ENCODE data around the gene BASP1. TPM values are rescaled to one million over a fixed set of nuclear protein-coding genes. Genes with fewer than 3 reads are reported as not detected.

The BASP1 gene
- total and polyA plus RNA-seq, 12 donors, result 7.0 to 24.9 (median 12.7) TPM

DNA sequence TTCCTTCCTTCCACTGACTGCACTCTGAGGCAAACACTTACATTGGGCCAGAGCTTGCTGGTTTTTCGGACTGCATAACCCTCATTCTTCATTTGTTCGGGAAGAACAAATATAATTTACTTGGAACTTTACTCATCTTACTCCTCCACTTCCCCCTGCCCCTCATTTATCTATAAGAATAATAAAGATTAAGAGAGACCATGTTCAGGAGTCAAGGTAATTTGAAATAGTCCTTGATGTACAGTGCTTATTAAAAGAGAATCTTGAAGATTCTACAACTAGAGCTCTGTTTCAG is 65.6 kb downstream of the BASP1 start:
- Histone ChIP-seq H3K4me3 (no peak overlapping the region), H3K9me3 (replicated peaks in 1 of 3) (no peaks in the 10 kb centered on the region), H3K27me3 (no peaks in the 10 kb centered on the region), H3K4me1 (replicated peaks in 1 of 2) (no peaks in the 10 kb centered on the region), H3K36me3 (replicated peaks in 1 of 2) (no peaks in the 10 kb centered on the region), H3K27ac (no peak overlapping the region)
- 46 to 66% (median 58%) methylated on average over 2 of the region's 2 CpGs for WGBS, 4 donors
- TF ChIP-seq POLR2A (IDR thresholded peaks at IDR 0.05) (no peak), CTCF (IDR thresholded peaks at IDR 0.05) (no peak)
- no peak for DNase-seq
- intact Hi-C loops (cut with DNase I), result no loop called here

DNA sequence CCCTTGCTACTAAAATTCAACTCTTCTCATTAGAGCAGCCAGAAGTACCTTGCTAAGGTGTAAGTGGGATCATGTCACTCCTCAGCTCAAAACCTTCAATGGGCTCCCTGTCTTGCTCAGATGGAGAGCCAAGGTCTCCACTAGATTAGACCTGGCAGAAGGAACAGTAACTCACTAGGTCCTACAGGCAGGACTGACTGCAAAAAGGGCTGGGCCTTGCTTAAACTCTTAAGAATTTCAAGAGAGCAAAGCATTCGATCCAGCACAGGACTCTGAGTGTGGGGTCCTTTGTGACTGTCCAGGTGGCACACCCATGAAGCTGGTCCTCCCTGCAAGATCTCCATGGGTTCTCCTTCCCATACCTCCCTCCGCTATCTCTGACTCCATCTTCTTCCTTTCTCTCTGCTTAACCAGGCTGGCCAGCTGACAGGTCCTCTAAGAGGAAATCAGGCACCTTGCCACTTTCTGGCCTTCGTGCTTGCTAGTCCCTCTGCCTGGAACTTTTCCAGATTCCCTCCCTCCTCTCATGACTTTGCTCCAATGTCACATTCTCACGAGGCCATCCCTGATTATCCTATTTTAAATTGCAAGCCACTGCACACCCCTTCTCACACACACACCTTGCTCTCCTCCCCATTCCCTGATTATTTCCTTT is 70.2 kb downstream of the BASP1 start:
- Histone ChIP-seq H3K36me3 (replicated peaks in 1 of 2) (no peaks in the 10 kb centered on the region), H3K27ac (no peak overlapping the region), H3K27me3 (no peaks in the 10 kb centered on the region), H3K9me3 (replicated peaks in 1 of 3) (no peaks in the 10 kb centered on the region), H3K4me3 (no peak overlapping the region), H3K4me1 (replicated peaks in 1 of 2) (no peaks in the 10 kb centered on the region)
- TF ChIP-seq POLR2A (IDR thresholded peaks at IDR 0.05) (no peak), CTCF (IDR thresholded peaks at IDR 0.05) (no peak)
- intact Hi-C loops (cut with DNase I), result no loop called here
- WGBS, 4 donors, result 60 to 66% (median 64%) methylated on average over 4 of the region's 4 CpGs
- no peak for DNase-seq

- DNase-seq, result no peak
- Histone ChIP-seq H3K27me3 (no peaks in the 10 kb centered on the region), H3K4me3 (no peak overlapping the region), H3K36me3 (replicated peaks in 1 of 2) (no peaks in the 10 kb centered on the region), H3K9me3 (replicated peaks in 1 of 3) (no peaks in the 10 kb centered on the region), H3K27ac (no peak overlapping the region), H3K4me1 (replicated peaks in 1 of 2) (no peaks in the 10 kb centered on the region)
- WGBS, 4 donors, result 83 to 91% (median 89%) methylated on average over 3 of the region's 3 CpGs
- intact Hi-C loops (cut with DNase I), result no loop called here
- TF ChIP-seq CTCF (IDR thresholded peaks at IDR 0.05) (no peak), POLR2A (IDR thresholded peaks at IDR 0.05) (no peak)
These were observed 71.1 kb downstream of the BASP1 start for GRCh38 chr5:17288570-17288969.

DNA sequence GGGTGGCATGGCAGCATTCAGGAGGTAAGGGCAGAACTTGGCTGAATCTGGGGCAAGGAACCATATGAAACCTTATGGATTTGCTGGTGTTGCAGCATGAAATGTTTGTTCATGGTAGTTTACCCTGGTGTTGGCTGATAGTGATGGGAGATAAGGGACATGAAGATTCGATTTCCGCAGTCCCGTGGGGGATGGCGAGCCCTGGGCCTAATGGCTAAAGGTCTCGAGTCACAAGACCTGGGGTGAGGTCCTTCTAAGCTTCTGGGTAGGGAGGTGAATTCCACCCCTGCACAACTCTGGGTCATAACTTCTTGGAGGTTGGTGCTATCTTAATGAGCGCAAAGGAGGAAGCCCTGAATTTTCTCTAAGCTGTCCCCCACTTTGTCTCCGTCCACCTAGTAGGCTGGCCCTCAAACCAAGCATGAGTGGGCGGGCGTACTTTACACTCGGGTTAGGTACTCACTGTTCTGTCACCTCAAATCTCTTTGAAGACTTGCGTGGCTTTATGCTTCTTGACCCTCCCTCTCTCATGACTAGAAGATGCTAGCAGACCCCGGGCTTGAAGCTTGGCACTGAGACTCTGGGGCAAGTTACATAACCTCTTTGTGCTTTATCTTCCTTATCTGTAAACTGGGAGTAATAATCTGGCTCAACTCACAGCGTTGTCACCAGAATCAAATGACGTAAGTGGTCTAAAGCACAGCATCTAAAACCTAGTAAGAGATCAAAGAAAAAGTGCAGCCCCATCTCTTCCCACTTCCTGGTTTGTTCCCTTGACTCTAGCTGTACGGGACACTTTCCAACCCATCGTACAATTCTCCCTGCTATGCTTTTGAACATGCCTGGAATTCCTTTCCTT is 72.5 kb downstream of the BASP1 start:
- Histone ChIP-seq H3K36me3 (replicated peaks in 1 of 2) (no peaks in the 10 kb centered on the region), H3K4me3 (no peak overlapping the region), H3K27me3 (no peaks in the 10 kb centered on the region), H3K4me1 (replicated peaks in 1 of 2) (no peaks in the 10 kb centered on the region), H3K27ac (no peak overlapping the region), H3K9me3 (replicated peaks in 1 of 3) (no peaks in the 10 kb centered on the region)
- DNase-seq, result no peak
- intact Hi-C loops (cut with DNase I), result no loop called here
- WGBS, 4 donors, result 70 to 84% (median 75%) methylated on average over 16 of the region's 16 CpGs
- TF ChIP-seq POLR2A (IDR thresholded peaks at IDR 0.05), result no peak
- no peak for TF ChIP-seq CTCF (IDR thresholded peaks at IDR 0.05)
